Erythroblast (primary cell): ENCODE results near the gene CDKL1.

Source experiments
- DNase-seq, 2 experiments: peaks; one replicate each; lab custom pipeline; 2025; lab: John Stamatoyannopoulos, UW
- GATA1 ChIP-seq: IDR thresholded peaks from 2 replicates; pipeline ENCODE4 v1.6.1; 2011; ENCODE audit warnings: low read depth, mild to moderate bottlenecking, control low read depth, low read length, moderate library complexity
- POLR2A ChIP-seq: IDR thresholded peaks from 2 replicates; pipeline ENCODE4 v1.6.1; 2011; ENCODE audit warnings: mild to moderate bottlenecking, low read length

The CDKL1 gene

DNA sequence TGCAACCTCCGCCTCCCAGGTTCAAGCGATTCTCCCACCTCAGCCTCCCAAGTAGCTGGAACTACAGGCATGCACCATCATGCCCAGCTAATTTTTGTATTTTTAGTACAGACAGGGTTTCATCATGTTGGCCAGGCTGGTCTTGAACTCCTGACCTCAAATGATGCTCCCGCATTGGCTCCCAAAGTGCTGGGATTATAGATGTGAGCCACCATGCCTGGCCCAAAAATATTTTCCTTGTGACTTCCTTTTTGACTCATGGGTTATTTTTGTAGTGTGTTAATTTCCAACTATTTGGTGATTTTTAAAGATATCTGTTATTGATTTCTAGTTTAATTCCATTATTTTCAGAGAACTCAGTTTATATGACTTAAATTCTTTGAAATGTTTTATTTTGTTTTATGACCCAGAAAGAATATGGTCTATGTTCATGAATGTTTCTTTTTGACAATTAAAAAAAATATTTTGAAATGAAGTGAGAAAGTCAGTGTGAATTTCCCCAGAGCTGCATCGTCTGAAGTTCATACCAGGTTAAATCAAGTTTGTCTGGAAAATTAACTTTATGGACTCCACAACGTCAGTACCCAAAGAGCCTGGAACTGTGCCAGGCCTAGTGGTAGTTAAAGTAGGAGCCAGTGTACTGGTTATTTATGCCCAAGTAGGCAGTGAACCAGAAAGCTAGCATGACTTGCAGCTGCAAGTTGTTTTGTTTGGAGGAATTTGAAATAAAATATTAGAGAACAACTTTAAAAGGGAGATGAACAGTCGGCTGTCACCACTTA, 2.8 kb upstream of the CDKL1 start:
- TF ChIP-seq GATA1 (no peak), POLR2A (no peak)
- peak; percentile 17 to 24 for DNase-seq

DNA sequence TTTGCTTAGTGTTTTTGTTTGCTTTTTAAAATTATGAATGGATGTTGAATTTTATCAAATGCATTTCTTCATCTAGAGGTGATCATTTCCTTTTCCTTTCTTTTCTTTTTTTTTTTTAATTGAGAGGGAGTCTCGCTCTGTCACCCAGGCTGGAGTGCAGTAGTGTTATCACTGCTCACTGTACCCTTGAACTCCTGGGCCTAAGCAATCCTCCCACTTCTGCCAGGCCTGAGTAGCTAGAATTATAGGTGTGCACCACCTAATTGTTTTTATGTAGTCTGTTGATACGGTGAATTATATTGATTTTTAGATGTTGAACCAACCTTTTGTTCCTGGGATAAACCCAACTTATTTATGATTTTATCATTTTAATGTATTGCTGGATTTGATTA, 1.5 kb upstream of the CDKL1 start:
- DNase-seq: no peak
- TF ChIP-seq POLR2A (no peak), GATA1 (no peak)

DNA sequence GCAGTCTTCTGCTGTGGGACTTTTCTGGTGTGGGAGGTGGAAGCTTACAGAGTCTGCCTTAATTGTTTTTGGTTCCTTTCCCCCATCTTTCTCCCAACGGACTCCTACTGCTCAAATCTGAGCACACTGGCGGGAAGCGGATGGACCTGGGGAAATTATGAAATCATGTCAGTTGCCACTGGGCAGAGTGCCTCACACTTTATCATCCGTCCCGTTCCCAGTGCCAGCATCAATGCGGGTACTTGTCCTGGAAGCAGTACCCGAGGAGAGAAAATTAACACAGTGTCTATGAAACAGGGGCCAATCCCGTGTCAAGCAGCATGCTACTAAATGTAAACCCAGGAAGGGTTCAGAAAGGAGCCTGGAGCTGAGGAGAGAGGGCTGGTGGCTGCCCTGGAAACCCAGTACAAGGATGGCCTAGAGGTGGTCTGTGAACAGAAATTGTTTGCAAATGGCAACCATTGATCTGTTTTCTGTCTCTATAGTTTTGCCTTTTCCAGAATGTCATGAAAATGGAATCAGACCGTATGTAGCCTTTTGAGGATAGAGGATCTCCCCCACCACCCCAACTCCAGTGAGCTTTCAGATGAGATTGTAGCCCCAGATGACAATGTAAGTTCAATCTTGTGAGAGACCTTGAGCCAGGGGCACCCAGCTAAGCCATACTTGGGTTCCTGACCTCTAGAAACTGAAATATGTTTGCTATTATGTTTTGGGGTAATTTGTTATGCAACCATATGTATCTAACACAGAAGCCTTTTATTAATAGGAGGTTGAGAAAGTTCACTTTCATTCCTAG, 908 bp upstream of the CDKL1 start:
- no peak for DNase-seq
- TF ChIP-seq POLR2A (no peak), GATA1 (no peak)

DNA sequence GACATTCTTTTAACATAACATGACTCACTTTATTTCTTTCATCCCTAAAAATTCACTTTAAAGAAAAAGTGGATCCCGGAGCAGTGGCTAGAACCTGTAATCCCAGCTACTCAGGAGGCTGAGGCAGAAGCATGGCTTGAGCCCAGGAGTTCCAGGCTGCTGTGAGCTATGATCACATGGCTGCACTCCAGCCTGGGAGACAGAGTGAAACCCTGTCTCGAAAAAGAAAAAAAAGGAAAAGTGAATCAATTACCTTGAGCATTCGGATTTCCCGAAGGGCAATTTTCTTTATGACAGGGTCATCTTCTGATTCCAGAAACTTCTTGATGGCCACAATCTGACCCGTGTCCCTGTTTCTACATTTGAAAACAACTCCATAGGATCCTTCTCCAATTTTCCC, 1.2 kb downstream of the CDKL1 start:
- no peak for DNase-seq
- TF ChIP-seq GATA1: no peak
- no peak for TF ChIP-seq POLR2A

DNA sequence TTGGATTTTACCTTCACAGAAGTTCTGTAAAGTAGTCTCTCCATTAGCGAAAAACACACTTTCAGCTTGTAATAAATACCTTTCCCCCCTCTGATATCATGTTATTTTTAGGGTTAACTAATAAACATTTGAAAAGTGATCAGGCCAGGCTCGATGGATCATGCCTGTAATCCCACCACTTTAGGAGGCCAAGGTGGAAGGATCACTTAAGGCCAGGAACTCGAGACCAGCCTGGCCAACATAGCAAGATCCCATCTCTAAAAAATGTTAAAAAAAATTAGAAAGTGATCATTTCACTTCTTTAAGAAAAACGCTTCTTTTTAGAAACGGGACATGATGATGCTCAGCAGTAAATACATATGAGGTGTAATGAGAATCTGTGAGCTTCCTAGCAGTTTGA, 2.0 kb downstream of the CDKL1 start:
- TF ChIP-seq POLR2A: no peak
- no peak for DNase-seq

DNA sequence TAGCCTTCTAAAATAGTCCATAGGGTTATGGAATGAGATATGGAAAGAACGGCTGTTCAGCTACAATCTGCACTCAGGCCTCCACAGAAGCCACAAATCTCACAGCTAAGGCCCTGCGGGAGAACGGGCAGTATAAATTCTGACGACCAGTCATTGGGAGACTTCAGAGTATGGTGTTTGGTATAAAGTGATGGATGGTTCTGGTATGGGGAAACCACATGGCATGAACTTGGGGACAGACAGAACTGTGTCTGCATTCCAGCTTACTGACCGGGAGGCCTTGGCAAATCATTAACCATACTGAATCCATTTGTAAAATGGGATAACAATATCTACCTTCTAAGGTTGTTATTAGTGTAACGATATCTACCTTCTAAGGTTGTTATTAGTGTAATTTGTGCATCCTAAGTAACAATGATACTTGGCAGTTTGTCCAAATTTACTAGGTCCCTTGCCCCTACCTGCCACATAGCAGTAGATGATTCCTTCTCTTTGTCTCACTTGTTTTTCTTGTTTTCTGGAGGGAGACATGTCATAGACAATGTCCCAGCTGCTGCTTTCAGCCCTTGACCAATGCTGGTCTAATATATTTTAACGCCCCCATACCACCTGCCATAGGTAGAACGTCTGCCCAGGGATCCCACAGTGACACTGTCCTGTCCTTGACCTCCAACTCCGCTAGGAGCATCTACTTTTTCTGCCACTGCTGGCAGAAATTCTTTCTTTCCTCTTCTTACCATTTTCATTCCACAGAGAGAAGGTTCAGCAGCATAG, 6.8 kb downstream of the CDKL1 start:
- no peak for TF ChIP-seq GATA1
- TF ChIP-seq POLR2A: no peak
- no peak for DNase-seq

DNA sequence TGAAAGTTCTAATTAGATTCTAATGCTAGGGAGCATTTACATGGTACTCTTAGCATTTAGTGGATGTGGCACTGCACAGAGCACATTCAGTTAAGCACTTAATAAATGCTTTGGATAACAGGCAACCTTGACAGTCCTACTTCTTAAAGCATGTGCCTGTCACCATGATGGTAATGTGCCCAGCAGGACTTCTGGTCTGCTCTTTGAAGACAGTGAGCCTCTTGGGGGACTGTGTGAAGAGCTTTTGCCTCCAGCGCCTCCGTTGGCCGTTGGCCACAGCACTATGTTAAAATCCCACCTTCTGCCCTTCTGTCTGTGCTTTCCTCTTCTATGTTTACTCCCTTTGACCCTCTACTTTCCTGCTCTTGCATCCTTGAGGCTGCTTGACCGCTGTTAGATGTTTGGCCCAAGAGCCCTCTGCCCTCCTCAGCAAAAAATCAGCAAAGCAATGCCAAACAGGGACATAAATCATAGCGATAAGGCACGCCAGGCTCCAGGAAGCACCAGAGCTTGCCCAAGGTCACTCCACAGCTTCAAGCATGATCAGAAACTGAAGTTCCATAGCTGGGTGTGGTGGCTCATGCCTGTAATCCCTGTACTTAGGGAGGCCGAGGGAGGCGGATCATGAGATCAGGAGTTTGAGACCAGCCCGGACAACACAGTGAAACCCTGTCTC, 8.3 kb downstream of the CDKL1 start:
- no peak for TF ChIP-seq POLR2A
- no peak for TF ChIP-seq GATA1
- DNase-seq: no peak

DNA sequence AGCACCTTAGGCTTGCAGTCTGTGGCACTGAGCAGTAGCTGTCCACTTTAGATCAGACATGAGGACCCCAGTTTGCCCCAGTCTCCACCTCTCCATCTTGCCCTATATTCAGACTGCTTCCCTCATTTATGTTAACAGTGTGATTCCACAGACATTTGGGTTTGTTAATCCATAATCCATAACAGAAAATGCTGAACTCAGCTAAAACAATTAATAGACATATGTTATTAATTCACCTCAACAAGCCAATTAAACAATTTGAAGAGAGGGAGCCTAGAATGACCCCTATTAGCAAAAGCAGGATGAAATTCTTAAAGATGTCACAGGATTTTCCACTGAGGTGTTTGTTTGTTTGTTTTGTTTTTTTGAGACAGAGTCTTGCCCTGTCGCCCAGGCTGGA, 9.1 kb downstream of the CDKL1 start:
- TF ChIP-seq POLR2A (no peak), GATA1 (no peak)
- DNase-seq: no peak

DNA sequence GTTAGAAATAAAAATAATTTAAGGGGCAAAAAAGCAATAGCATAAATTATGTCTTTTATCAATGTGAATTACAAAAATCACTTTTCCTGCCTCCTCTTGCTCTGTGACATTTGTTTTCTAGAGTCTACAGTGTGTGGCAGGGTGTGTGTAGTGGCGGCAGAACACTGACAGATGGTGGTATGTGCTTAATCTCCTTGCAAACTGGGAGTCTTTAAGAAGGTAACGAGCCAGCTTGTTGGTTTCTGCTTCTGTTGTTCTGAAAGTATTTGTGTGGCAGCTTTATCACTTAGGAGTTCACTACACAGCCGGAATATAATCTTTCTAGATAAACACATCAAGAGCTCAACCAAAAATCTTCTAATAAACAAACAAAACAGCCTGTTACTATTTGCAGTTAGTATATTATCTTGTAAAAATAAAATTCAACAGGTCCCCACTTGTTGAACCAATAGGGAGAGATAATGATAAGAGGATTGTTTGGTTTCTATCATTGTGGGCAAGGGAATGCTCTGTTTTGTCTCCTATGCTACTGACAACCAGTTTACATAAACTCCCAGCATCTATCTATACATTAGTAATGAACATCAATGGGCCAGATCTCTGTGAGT, 13.0 kb downstream of the CDKL1 start:
- no peak for DNase-seq
- TF ChIP-seq POLR2A: no peak
- TF ChIP-seq GATA1: no peak

DNA sequence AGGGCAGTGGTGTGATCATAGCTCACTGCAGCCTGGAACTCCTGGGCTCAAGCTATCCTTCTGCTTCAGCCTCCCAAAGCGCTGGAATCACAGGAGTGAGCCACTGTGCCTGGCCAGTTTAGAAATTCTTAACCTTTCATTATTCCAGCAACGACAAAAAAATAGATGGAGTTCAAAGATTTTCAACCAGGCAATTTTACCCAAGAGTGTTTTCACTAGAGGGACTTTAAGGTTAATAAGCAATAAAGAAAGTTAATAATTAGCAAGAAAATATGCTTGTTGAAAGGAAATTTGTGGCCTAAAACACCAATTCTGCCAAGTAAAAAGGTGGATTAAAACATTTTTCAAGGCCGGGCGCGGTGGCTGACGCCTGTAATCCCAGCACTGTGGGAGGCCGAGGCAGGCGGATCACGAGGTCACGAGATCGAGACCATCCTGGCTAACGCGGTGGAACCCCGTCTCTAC, 14.8 kb downstream of the CDKL1 start:
- no peak for TF ChIP-seq GATA1
- no peak for TF ChIP-seq POLR2A
- no peak for DNase-seq

DNA sequence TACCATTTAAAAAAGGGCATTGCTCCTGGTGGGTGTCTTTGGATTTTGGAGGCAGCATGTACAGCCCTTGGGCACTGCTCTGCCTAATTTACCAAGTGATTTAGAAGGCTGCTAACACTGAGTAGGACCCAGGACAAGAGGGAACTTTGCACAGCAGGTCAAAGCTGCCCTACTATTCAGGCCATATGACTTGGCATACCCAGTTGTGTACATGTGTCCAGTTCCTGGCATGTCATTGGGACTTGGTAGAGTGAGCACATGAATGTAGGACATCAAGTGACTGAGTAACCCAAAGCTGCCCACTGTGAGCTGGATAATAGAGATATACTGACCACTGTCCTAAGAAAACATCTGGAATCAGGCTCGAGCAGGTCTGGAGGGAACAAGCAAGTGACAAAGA, 15.7 kb downstream of the CDKL1 start:
- no peak for DNase-seq
- TF ChIP-seq GATA1: no peak
- no peak for TF ChIP-seq POLR2A

DNA sequence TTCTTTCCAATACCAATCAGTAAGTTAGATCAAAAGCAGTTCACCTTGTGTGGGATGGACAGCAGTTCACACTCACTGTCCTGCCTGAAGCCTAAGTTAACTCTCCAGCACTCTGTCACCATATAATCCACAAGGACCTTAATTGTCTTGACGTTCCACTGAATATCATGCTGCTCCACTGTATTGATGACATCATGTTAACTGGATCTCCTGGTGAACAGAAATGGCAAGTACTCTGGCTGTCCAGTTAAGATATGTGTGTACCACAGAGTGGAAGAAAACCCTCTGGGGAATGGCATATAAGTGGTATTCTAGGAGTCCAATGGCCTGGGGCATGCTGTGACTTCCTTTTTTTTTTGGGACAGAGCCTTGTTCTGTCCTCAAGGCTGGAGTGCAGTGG, 16.2 kb downstream of the CDKL1 start:
- no peak for DNase-seq
- TF ChIP-seq POLR2A (no peak), GATA1 (no peak)

DNA sequence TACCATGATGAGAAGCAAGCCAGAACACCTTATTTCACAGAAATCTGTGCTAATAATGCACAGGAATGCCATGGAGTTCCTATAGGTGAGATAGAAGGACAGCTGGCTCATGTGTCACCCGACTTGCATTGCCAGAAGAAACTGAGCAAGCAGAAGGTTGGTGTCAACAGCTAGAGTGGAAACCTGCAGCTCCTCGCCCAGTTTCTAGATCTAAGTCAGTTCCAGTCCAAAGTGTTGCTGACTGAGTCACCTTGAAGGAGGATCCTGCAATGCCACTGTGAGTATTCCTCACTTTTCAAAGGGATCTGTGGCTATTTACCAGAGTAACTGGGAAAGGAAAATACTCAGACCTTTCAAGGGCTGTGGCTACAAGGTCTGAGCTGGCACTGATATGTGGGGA, 17.1 kb downstream of the CDKL1 start:
- no peak for DNase-seq
- TF ChIP-seq GATA1 (no peak), POLR2A (no peak)
